ENCODE results near the gene SSTR5.

Gene SSTR5

GRCh38 chr16:1039762-1040161, 32.8 kb upstream of the SSTR5 start:
- no peak for DNase-seq (ENCODE audit: low read depth)

DNA sequence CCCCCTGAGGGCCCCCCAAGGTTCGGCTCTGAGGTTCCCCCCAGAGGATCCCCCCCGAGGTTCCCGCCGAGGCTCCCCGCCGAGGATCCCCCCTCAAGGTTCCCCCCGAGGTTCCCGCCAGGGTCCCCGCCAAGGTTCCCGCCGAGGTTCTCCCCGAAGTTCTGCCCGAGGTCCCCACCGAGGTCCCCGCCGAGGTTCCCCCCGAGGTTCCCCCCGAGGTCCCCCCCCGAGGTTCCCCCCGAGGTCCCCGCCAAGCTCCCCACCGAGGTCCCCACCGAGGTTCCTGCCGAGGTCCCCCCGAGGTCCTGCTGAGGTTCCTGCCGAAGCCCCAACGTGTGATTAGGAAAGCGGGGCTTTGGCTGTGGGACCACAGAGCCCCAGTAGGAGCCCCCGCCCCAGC, 32.2 kb upstream of the SSTR5 start:
- no peak for DNase-seq (ENCODE audit: low read depth)

- DNase-seq (ENCODE audit: low read depth), result no peak
These were observed 30.4 kb upstream of the SSTR5 start for GRCh38 chr16:1042049-1042744.

DNA sequence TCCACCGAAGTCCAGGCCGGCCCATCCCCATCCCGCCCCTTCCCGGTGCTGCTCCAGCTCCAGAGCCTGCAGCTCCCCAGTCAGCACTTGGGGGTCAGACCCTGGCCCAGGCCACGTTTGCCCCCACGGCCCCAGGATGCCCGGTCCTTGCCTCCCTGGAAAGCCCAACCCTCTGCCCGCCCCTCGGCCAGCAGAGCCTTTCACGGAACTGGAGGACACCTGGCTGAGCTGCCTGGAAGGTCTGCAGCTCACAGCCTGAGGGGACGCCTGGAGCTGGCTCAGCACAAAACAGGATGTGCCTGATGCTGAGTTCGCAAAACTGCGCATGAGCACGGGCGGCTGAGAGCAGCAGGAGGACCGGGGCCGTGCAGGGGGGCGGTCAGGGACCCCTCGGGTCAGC, 29.7 kb upstream of the SSTR5 start:
- no peak for DNase-seq (ENCODE audit: low read depth)

GRCh38 chr16:1043881-1044451, 28.6 kb upstream of the SSTR5 start:
- no peak for DNase-seq (ENCODE audit: low read depth)

- no peak for DNase-seq (ENCODE audit: low read depth)
These were observed 27.9 kb upstream of the SSTR5 start for GRCh38 chr16:1044460-1045309.

DNA sequence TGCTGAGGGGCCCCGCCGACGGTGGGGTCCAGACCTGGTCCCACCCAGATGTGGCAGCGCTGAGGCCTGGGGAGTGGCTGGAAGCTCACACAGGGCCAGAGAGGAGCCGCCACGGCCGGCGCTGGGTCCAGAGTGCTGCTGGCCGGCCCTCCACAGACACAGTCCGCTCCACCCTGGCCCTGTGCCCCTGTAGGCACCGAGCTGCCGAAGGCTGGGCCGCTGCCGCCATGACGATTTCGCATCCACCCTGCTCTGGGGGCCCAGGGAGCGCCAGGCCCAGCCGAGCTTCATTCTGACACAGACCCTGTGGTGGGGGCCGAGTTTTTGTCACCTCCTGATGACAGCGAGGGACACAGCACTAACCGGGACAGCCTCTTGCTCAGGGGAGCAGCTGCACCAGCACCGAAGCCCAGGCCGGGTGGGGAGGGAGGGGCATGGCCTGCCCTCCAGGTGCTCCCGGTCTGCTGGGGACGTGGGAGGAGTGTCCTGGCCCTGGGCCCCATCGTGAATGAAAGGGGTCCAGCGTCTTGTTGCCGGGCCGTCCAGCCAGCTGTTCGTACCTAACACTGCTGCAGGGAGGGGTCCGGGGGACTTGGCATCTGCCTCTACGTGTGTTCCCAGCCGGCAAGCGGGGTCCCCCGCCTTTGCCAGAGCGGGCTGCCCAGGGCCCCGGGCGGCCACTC, 27.1 kb upstream of the SSTR5 start:
- DNase-seq (ENCODE audit: low read depth), result no peak

- DNase-seq (ENCODE audit: low read depth), result no peak
These were observed 26.3 kb upstream of the SSTR5 start for GRCh38 chr16:1045993-1046911.

- no peak for DNase-seq (ENCODE audit: low read depth)
These were observed 25.4 kb upstream of the SSTR5 start for GRCh38 chr16:1047123-1047522.

GRCh38 chr16:1047801-1048200, 24.7 kb upstream of the SSTR5 start:
- DNase-seq (ENCODE audit: low read depth), result no peak

DNA sequence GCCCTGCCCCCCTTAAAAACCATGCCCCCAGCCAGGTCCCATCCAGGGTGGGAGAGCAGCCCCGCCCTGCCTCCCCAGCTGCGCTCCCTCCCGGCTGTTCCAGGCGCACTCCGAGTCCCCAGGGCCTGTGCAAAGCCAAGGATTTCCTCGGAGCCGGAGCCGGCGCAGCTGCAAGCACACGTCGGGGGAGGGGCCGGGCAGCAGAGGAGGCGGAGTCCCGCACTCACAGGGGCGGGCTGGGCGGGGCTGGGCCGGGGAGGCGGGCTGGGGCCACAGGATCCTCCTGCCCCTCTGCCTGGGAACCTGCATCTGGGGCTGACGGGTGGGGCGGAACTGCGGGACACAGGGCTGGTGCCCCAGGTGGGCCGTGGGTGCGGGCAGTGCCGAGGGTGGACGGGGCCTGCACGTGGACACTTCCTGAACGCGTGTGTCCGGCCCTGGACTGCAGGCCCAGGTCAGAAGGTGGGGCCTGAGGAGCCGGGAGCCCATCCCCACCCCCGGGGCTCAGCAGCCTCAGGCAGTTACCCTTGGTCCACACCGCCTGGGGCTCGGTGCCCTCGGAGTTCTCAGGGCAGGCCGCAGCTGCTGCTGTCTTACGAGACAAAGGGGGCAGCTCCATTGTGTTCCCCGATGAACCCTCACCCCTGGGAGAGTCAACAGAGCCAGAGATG, 24.0 kb upstream of the SSTR5 start:
- DNase-seq (ENCODE audit: low read depth), result no peak

DNA sequence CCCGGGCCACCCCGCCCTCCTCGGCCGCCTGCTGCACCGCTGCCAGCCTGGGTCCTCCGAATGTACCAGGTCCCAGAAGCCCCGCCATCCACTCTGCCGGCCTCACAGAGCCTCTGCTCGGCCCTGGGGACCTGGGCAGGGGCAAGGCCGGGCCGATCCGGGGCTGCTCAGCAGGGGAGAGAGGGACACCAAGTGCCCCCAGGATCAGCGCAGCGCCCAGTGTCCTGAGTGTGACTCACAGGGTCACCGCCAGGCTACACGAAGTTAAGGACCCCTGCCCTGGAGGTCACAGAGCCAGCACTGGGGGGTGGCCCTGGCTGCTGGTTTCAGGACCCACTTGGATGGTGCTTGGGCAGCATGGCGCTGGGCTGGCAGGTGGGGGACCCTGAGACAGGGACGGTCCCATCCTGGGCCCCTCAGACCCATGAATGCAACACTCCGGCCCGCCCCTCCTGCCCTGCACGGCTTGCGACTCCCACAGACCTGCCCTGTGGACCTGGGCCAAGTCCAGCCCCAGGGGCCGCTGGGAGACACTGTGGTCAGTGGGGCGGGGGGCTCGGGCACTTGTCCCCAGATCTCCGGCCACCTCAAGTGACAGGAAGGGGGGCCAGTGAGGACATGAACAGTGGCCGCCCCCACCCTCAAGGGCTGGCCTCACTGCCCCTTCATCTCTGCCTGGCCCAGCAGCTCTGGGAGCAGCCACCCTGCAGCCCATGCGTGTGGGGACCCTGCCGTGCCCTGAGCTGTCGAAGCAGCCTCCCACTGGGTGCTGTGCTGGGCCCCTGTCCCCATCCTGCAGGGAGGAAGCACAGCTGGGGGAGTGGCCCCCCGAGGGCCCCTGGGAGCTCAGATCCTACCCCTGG, 23.2 kb upstream of the SSTR5 start:
- no peak for DNase-seq (ENCODE audit: low read depth)

- no peak for DNase-seq (ENCODE audit: low read depth)
These were observed 22.6 kb upstream of the SSTR5 start for GRCh38 chr16:1049976-1050247.

GRCh38 chr16:1050516-1050915, 22.0 kb upstream of the SSTR5 start:
- no peak for DNase-seq (ENCODE audit: low read depth)

- no peak for DNase-seq (ENCODE audit: low read depth)
These were observed 21.6 kb upstream of the SSTR5 start for GRCh38 chr16:1050921-1051320.

- no peak for DNase-seq (ENCODE audit: low read depth)
These were observed 21.1 kb upstream of the SSTR5 start for GRCh38 chr16:1051446-1051845.

DNA sequence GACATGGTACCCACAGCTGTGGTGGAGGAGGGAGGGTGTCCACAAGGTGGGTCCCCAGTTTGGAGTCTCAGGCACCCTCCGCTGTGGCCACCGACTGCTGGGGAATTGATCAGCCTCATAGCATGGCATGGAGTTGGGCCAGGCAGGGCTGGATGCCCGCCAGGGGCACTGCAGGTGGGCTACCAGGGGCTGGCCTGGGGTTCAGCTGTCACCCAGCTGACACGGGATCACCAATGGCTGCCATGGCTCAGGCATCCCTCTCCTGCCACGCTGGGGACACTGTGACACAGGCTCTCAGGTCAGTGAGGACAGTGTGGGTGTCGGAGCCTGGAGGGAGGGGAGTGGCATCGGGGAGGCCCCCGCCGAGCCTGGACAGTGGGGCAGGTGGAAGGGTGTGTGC, 19.8 kb upstream of the SSTR5 start:
- no peak for DNase-seq (ENCODE audit: low read depth)

DNA sequence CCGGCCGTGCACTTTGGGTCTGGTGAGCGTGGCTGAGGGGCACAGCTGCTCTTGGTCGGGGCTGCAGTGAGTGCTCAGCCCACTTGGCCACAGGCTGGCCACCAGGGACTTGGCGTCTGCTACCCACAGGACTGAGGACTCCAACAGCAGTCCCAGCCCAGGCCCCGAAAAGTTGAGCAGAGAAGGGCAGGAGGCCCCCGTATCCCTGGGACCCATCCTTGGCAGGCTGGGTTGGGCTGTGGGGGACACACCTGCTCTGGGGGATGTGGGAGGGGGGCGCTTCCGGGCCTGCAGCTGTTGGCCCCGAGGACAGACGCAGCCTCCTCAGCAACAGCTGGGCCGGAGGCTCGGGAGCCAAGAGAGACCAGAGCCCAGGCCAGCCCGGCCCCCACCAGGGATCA, 19.4 kb upstream of the SSTR5 start:
- DNase-seq (ENCODE audit: low read depth), result no peak

DNA sequence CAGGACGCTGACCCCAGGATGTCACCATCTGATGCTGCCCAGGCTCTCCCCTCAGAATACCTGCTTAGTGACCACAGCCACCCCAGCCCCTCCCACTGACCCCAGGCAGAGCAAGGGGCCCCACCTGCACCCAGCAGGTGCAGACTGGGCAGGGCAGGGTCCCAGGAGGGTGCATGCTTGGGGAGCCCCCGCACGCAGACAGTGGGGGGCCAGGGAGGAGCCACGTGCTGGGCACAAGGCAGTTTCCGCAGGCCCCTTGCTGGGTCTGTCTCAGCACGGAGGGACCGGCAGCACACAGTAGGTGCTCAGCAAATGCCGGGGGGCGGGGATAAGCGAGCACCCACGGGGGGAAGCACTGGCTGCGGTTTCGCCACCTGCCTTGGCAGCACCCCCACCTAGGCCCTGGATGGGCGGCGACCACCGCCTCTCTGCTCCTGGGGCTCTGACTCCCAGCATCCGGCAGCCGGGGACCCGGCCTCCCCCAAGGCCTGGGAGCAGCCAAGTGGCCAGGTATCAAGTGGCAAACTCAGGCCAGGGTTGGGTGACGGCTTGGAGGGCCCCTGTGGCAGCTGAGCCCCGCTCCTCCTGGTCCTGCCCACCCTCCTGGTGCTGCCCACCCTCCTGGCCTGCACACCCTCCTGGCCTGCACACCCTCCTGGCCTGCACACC, 18.7 kb upstream of the SSTR5 start:
- no peak for DNase-seq (ENCODE audit: low read depth)

Data from activated T-helper 1 cell treated with Interleukin-2 at 50 U/mL for 16 hours (primary cell).